T-helper 2 cell (primary cell): Measurements from ENCODE around the gene IQCF2.
"Not testable (repeated sequence)": the region's sequence is repeated elsewhere in the genome, so short reads cannot be mapped to it uniquely, and the experiment has no call there.

Experiments
- DNase-seq, 5 experiments: peaks; one replicate each; pipeline versions ENCODE4 v3.0.0 to v3.0.0-alpha.2; 2012 to 2022

Gene IQCF2

GRCh38 chr3:51879937-51880336 is 18.5 kb downstream of the IQCF2 start:
- DNase-seq = no peak

- DNase-seq = no peak
These were observed 25.0 kb downstream of the IQCF2 start for GRCh38 chr3:51886447-51886846.

GRCh38 chr3:51887620-51888019 is 26.2 kb downstream of the IQCF2 start:
- DNase-seq = no peak

GRCh38 chr3:51888463-51889105 is 27.2 kb downstream of the IQCF2 start:
- DNase-seq = no peak

- peak in 1 of 5 experiments; percentile 48 for DNase-seq
These were observed 30.0 kb downstream of the IQCF2 start for GRCh38 chr3:51891242-51892039.

- DNase-seq = no peak
These were observed 33.0 kb downstream of the IQCF2 start for GRCh38 chr3:51894391-51894790.

GRCh38 chr3:51894939-51895338 is 33.5 kb downstream of the IQCF2 start:
- no peak for DNase-seq

GRCh38 chr3:51896607-51897305 is 35.3 kb downstream of the IQCF2 start:
- DNase-seq = no peak

- DNase-seq = no peak
These were observed 36.0 kb downstream of the IQCF2 start for GRCh38 chr3:51897391-51897790.

GRCh38 chr3:51900043-51900442 is 38.6 kb downstream of the IQCF2 start:
- DNase-seq = not testable (repeated sequence)

- peak in 2 of 5 experiments; percentile 9 to 73 for DNase-seq
These were observed 40.9 kb downstream of the IQCF2 start for GRCh38 chr3:51902361-51902760.

GRCh38 chr3:51904034-51904823 is 42.8 kb downstream of the IQCF2 start:
- DNase-seq = no peak

GRCh38 chr3:51908026-51908425 is 46.6 kb downstream of the IQCF2 start:
- no peak for DNase-seq
